HuH-7 (cell line): ENCODE data around the gene VSIG2.
A peak's percentile ranks its signal among the peaks of the same experiment; 100 is the strongest.

Experiments
- DNase-seq: peaks from one replicate; pipeline ENCODE4 v3.0.0; 2011; ENCODE audit warnings: low spot score

Gene VSIG2

DNA sequence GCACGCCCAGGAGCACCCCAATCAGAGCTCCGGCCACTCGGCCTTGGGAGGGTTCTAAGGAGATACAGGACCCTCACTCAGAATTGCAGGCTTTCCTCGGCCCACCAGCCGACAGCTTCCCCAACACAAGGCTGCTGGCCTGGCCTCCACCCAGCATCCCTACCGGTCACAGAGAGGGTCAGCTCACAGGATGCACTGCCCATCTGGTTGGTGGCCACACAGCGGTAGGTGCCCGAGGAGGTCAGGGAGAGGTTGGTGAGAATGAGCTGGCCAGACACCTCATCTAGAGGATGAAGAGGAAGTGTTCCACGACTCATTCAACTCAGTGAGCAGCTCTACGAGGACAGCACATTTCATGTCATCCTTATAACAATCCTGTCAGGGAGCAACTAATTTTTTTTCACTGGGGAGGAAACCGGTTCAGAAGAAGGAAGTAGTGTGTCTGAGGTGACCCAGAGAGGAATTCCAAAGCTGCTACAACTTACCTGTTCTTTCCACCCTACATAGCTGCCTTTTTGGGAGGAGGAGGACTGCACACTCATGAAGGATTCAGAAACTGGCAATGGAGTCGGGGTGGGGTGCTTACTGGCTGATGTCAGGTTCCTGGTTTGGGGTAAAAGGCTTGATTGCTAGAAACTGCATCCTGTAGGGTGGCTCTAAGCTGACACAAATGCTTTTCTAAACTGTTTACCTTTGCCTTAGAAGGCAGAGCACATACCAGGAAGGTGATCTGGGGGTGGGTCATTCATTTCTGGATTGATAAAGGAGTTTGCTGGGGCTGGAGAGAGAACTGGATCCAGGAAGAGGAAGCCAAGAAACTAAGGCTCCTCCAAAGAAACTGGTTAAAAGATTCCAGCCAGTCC, 3.3 kb downstream of the VSIG2 start:
- DNase-seq: no peak

DNA sequence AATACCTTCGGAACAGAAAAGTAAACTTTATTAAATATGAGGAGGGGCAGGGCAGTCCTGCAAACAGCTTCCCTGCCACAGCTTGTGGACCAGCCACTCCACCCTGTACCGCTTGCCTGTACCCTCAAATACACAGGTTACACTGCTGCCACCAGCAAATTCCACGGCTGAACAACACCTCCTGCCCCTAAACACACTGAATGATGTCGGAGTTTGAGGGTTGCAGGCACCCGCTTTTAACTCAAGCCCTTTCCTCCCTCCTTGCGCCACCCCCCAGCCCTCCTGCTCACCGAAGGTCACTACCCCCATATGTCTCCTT, 4.0 kb downstream of the VSIG2 start:
- DNase-seq: no peak

DNA sequence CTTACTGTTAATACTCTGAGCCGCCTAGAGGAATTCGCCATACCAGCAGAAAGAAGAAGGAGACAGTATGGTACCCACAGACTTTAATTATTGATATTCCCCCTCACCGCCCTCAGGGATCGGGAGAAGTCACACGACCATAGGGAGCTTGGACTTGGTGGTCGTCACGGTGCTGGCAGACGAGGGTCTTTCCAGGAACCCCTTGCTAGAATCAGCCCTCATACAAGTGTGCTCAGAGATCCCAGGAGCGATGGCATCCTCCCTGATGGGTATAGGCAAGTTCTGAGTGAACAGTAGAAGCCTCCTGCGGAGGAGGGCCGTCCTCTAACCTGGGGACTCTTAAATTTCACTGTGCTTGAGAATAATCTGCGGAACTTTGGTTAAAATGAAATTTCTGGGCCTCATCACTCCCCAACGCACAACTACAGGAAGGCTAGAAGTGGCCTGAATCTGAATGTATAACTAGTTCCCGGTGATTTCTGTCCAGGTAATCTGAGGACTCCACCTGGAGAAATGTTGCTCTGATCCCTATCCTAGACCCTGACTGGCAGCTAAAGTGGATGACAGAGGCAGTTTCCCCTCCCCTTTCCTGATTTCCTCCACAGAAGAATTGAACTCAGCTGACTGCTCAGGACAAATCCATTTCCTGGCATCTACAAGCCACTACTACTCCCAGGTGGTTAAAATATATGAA, 4.5 kb downstream of the VSIG2 start:
- no peak for DNase-seq

DNA sequence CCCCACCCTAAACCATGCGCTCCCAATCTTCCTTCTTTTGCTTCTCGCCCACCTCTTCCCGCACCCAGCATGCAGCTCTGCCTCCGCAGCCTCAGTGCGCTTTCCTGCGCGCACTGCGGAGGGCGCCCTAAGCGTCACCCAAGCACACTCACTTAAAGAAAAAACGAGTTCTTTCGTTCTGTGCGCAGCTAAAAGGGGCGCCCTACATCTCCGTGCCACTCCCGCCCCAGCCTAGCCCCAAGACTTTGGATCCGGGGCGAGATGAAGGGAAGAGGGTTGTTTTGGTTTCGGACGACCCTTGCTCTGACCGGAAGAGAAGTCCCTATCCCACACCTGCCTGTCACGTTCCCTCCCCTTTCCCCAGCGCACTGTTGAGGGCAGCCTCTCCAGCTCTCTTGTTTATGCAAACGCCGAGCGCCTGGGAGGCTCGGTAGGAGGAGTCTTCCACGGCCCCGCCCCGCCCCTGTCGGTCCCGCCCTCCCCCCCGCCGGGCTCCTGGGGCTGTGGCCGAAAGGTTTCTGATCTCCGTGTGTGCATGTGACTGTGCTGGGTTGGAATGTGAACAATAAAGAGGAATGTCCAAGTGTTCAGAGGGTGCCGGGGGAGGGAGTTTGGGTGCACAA, 5.3 kb downstream of the VSIG2 start:
- DNase-seq: peak; percentile 94

DNA sequence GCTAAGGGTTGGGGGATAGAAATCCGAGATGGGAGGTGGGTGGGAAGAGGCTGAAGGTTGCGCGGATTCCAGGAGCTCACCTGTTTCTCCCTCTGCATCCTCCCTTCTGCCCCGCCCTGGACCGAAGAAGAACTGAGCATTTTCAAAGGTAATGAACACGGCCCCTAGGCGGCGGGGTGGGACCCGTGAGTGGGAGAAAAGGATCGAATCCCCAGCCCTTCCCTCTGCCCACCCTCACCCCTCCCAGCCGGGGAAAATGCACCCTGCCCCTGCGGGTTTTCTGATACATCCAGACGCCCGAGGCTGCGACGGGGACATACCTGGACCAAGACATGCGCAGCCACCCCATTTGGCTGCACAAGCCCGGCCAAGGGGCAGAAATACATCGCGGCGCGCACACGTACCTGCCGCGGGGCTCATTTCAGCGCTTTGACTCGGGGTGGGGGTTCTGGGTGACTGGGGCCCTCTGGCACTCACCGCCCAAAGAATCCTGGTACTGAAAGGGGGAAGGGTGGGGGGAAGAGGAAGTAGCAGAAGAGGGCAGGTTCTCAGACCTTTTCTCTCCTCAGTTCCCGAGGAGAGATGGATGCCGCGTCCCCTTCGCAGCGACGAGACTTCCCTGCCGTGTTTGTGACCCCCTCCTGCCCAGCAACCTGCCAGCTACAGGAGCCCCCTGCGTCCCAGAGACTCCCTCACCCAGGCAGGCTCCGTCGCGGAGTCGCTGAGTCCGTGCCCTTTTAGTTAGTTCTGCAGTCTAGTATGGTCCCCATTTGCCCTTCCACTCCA, 6.0 kb downstream of the VSIG2 start:
- peak; percentile 90 for DNase-seq

DNA sequence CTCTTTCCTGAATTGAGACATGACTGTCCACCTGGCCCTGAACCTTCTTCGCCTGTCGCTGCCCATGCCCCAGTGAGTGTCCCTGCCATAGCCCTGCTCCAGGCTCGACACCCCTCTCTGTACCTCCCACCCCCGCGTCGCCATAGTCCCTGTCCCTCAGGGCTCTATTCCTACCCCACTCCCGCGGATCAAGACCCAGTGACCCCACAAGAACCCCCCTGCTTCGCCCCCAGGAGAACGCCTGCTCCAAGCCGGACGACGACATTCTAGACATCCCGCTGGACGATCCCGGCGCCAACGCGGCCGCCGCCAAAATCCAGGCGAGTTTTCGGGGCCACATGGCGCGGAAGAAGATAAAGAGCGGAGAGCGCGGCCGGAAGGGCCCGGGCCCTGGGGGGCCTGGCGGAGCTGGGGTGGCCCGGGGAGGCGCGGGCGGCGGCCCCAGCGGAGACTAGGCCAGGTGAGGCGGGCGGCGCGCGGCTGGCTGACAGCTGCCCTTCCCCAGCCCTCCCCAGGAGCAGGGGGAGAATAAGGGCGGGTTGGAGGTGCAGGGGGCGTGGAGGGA, 6.7 kb downstream of the VSIG2 start:
- DNase-seq: no peak

DNA sequence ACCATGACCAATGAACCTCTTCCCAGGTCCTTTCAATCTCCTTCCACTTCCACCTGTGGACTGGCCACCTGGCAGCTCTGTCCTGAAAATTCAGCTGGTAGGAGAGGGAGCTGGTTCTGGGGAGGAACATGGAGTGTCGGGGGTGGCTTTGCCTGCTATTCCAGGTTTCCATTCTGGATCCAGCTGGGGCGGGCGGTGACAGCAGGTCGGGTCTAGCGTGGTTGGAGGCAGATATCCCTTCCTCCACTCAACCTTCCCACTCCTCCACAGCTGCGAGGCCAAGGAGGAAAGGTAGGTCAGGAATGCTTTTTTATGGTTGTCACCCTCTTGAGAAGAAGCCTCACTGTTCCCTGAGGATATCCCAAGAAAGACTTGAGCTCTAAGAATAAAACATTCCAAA, 9.0 kb downstream of the VSIG2 start:
- no peak for DNase-seq

DNA sequence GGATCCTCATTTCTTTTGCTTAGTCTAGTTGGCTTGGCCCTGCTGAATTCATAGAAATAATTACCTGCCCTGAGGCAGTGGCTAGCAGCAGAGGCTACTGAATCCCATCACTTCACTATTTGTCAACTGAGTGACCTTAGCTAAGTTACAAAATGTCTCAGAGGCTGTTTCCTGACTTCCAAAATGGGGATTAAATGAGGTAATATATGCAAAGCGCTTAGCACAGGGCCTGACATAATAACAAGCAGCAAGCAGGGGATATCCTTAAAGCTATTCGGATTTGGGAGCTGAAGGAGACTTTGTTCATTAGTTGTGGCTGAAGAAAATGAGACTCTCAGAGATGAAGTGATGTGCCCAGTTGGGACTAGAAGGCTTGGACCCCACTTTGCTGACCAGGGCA, 9.5 kb downstream of the VSIG2 start:
- DNase-seq: no peak

DNA sequence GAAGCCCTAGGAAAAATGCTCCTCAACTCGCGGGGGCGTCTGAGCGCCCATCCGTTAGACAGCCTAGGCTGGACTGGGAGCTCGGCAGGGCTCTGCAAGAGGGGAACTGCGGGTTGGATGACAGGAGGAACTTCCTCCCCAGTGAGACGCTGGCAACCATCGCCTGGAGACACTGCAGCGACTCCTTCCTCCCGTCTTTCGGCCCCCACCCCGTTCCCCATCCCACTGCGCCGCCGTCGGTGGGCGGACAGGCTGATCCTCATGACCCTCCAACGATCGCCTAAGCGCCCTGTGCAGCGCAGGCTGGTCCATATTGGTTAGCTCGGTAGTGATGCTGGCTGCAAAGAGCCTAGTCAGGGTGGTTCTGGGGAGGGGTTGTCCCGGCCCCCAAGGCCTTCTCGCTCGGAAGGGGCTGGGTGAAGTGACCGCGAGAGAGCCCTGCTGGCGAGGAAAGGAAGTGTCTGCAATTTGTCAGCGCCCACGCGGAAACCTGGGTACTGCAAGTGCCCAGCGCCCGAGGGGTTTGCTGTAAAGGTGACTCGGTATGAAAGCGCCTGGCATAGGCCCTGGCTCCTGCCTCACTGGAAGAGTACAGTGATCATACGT, 11.7 kb downstream of the VSIG2 start:
- no peak for DNase-seq

DNA sequence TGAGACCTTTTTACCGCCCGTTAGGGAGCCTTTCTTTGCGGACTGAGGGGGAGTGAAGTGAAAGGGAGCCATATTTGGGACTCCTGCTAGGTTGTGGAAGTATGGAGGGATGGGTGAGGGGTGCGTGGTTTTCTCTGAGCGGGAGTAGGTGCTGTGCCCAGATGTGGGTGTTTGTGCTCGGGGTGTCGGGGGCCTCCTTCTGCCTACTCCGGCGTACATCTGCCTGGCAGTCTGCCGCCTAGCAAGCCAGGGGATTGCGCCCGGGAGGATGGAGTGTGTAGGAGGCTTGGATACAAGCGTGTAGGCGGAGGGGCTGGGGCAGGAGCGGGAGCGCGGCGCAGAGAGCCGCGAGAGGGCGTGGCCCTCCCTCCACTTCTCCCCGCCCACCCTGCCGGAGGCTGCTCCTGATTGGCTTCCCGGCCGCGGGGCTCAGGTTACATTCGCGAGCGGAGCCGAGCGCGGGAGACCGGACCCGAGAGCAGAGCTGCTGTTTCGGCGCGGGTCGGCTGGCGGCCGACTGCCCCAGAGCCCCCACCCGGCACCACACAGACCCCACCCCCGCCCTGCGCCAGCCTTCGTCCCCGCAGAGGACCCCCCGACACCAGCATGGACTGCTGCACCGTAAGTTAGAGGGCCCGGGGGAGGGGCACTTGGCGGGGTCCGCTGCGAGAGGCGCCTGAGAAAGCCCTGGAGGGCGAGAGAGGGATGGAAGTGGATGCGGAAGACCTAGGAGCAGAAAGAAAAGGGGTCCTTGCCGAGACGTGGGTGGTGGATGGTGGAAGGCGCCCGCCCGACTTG, 12.4 kb downstream of the VSIG2 start, which contains the start of gene NRGN:
TSS of gene NRGN (plus strand) at position 464 of the 798 bp plus-strand sequence. CDS start at position 607, 143 bp downstream.
- DNase-seq: peak; percentile 98

DNA sequence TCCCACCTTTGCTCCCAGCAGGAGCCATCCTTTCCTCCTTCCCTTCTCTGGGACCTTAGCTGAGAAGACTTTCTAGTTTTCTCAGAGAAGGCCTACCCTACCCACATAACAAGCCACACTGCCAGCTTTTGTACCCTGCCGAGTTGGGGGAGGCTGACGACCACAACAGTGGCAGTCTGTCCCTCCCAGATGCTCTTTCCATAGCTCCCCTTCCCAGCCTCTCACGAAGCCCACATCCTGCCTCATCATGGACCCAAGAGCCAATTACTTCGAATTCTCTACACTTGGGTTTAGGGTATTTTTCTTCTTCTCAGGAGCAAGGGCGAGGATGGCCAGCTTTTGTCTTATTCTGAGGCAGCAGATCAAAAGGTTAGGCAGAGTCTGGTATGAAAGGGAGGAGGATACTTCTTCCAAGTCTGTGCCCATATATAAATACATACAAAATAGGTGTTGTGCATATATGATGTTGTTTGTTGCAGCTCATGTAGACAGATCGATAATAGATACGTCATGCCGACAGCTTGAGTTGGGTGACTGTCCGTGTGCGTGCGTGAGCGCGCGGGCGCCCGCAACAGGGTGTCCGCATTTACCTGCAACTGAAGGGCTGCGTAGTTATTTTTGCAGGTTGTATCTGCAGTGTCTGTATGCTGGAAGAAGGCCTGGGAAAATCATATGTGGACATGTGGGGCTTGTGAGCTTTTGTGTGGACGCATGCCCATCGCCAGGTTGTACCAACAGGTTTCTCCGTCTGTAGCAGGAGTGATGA, 13.2 kb downstream of the VSIG2 start:
- DNase-seq: no peak

DNA sequence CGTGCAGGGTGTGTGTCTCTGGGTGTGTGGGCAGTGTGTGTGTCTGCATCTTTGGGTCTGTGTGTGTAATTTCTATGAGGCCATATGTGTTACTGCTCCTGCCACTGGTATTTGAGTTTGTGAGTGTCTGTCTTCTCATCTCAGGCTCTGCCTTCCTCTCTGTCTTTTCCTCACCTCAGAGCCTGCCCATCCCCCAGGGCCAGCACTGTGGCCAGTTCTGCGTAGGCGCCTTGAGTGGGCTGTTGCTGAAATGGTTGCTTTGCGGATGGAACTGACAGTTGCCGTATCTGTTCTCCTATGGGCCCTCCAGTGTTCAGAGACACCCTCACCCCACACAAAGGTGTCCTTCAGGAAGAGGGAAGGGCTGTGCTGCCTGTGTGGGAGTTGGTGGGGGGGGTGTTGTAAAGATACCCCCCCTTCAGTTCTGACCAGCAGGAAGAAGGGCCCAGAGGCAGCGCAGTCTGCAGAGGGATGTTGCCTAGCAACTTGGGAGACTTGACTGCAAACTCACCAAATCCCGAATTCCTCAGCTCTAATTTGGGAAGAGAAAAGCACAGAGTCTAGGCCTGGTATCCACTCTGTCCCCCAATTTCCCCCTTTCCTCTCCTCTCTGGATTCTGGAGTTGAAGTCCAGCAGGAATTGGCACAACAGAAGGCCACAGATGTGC, 14.3 kb downstream of the VSIG2 start:
- no peak for DNase-seq

DNA sequence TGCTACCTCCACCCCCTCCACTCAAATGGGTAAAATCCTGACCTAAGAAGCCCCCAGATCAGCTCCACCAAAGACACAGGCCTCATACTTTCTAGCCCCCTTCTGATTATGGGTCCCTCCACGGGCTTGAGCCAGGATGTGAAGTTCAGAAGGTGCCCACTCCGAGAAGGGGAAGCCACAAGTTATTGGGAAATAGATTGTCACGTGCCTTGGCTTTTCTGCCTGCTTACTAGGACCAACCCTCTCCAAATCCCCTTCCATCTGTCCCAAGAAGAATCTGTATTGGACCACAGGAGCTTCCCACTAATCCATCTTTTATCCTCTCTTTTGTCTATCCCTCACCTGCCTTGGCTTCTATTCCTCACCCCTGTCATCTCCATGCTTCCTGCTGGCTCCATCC, 15.3 kb downstream of the VSIG2 start:
- no peak for DNase-seq

DNA sequence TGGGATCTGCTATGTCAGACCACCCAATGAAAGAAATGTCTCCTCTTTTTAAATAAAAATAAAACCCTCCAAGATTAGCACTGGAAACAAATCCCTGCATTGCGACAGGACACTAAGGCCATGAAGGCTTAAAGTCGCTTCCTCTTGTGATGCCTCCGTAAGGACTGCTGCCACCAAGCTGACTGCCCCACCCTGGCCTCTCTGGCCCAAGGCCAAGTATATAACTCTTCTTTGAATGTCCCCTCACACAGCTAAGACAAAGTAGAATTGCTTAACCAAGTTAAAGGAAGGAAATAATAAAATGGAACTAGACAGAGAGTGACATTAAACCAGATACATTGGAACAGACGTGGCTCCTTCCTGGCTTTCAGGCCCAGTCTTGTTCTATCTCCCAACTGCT, 19.8 kb downstream of the VSIG2 start:
- DNase-seq: no peak

DNA sequence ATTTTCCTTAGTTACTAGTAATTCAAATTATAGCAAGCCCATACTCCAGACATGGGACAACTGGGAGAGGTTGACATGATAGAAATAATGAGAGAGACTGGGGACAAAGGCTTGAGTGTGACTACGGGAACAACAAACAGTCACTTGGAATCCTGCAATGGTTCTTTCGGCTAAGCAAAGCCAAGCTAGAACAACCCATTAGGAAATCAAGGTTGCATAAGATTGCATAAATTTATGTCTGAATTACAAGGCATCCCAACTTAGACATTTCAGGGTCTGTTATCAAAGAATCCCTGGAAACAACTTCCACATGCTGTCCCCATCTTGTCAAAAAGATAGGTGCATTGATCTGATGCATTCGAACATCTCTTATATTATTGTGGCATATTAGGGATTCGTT, 22.5 kb downstream of the VSIG2 start:
- no peak for DNase-seq

DNA sequence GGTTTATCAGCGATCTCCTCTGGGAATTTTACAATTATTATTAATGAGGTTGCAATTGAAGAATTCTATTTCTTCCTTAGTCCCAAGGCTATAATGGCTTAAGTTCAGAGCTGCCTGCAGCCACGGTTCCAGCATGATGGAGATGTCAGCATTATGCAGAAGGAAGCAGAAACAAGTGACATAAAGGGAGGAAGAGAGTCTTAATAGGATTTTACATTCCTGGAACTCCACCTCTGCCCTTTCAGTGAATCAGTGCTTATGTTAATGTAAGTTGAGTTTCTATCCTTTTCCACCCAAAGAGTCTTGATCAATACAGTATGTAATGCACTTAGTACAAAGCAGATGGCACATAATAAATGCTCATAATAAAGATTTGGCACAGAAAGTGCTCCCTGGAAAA, 23.9 kb downstream of the VSIG2 start:
- DNase-seq: no peak

DNA sequence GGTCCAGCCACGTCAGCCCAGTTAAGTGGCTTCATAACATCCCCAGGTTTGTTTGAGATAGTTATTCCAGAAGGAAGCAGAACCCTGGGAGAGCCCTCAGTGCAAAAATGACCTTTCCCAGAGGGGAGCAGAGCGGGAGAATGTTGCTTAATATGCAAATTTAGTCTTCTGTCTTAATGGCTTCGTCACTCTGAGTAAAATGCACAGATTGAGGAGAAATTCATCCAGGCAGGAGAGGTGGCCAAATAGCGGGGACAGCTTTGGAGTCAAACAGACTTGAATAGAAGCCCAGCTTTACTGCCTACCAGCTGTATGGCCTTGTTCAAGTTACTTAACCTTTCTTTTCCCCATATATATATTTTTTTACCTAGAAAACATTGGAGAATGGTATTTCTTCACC, 24.6 kb downstream of the VSIG2 start:
- no peak for DNase-seq

DNA sequence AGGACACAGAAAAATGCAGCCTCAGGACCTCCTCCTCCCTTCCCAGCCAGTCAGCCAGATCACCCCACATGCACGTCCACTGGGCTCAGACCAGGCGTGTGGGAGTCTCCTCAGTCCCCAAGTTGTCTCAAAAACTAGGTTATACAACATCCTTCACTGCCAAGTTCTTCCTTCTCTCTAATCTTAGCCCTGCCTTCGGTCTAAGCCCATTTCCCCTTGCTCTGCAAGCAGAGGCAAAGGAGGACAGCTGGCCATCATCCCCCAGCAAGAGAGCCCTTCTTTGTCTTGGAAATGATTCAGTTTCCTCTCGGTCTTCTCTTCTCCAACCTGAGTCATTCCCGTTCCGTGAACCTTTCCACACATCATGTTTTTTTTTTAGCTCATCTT, 26.3 kb downstream of the VSIG2 start:
- DNase-seq: no peak

DNA sequence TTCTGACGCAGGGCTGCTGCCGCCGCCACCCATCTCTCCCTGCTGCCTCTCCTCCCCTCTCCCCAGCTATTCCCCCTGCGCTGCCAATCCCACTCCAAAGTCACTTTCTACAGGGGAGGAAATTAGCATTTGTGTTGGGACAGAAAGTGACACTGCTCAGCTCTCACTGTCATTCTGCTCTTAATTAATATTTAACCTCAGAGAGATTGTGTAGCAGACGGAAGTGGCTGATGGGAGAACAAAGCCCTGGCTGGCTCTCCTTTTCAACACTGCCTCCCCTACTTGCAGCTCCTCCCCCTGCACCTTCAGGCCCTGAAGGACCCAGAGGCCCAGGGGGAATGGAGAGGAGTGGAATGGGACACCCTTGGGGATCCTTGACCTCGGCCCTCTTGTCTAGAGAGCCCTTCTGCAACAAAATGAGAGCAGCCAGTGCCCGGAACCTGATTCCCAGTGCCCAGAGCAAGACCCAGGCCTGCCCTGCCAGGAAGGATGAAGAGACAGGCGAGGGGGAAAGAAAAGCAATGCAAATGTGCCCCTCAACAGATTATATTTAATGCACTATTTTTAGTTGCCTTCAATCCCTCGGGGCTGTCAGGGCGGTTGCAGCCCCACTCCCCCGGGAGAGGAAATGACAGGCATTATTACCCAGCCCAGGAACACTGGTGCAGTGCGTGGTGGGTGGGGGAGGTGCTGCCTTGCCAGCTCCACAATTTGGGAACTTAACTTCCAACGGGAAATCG, 26.9 kb downstream of the VSIG2 start:
- peak; percentile 78 for DNase-seq
